ENCODE results near the gene PVALEF. TPM values are rescaled to one million over a fixed set of nuclear protein-coding genes. Genes with fewer than 3 reads are reported as not detected.

Gene PVALEF
- total RNA-seq, 1 experiment from 2014 or later = not detected

DNA sequence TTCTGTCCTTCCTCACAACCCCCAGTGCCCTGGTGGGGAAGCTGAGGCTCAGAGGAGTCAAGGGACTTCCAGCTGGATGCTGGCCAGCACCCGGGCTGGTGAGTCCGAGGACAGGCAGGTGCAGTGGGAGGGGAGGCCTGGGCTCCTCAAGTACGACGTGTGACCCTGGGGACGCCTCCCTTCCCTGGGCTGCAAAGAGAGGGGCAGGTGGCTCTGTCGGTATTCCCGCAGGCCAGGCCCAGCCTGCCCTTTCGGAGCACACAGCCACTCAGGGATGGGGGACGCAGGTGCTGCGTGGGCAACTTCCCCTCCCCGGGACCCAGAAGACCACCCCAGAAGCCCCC is 33.1 kb upstream of the PVALEF start:
- DNase-seq (ENCODE audit: low read depth, low spot score) (no peak), ATAC-seq (no peak)
- H3K27me3 ChIP-seq (ENCODE audit: control insufficient read depth, insufficient read depth, low read length) = no peaks in the 10 kb centered on the region
- intact Hi-C loops (cut with micrococcal nuclease; ENCODE audit: unreplicated experiment) = no loop called here
- BruUV-seq (replicated peaks) = no TSS peak
- in situ Hi-C loops (cut with HindIII; ENCODE audit: low pct_unique_long_range_greater_than_20kb, low sequenced_read_pairs) = no loop called here
- H3K4me1 ChIP-seq (ENCODE audit: control insufficient read depth, insufficient read depth, low read length) = peaks cover 2% of the 10 kb centered on the region; the same call in 1 of the 2 replicates
- TF ChIP-seq, protein P1, sequence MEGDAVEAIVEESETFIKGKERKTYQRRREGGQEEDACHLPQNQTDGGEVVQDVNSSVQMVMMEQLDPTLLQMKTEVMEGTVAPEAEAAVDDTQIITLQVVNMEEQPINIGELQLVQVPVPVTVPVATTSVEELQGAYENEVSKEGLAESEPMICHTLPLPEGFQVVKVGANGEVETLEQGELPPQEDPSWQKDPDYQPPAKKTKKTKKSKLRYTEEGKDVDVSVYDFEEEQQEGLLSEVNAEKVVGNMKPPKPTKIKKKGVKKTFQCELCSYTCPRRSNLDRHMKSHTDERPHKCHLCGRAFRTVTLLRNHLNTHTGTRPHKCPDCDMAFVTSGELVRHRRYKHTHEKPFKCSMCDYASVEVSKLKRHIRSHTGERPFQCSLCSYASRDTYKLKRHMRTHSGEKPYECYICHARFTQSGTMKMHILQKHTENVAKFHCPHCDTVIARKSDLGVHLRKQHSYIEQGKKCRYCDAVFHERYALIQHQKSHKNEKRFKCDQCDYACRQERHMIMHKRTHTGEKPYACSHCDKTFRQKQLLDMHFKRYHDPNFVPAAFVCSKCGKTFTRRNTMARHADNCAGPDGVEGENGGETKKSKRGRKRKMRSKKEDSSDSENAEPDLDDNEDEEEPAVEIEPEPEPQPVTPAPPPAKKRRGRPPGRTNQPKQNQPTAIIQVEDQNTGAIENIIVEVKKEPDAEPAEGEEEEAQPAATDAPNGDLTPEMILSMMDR (IDR thresholded peaks at IDR 0.05) = no peak
- TF ChIP-seq TCF7L2 (IDR thresholded peaks at IDR 0.05; ENCODE audit: low read depth, low read length) = no peak
- no peak for TF ChIP-seq SIN3A (IDR thresholded peaks at IDR 0.05; ENCODE audit: borderline replicate concordance, insufficient read depth, low read depth, low read length)
- TF ChIP-seq POLR2AphosphoS5 (IDR thresholded peaks at IDR 0.05; ENCODE audit: low read depth, low read length) = no peak
- TF ChIP-seq, protein P2, sequence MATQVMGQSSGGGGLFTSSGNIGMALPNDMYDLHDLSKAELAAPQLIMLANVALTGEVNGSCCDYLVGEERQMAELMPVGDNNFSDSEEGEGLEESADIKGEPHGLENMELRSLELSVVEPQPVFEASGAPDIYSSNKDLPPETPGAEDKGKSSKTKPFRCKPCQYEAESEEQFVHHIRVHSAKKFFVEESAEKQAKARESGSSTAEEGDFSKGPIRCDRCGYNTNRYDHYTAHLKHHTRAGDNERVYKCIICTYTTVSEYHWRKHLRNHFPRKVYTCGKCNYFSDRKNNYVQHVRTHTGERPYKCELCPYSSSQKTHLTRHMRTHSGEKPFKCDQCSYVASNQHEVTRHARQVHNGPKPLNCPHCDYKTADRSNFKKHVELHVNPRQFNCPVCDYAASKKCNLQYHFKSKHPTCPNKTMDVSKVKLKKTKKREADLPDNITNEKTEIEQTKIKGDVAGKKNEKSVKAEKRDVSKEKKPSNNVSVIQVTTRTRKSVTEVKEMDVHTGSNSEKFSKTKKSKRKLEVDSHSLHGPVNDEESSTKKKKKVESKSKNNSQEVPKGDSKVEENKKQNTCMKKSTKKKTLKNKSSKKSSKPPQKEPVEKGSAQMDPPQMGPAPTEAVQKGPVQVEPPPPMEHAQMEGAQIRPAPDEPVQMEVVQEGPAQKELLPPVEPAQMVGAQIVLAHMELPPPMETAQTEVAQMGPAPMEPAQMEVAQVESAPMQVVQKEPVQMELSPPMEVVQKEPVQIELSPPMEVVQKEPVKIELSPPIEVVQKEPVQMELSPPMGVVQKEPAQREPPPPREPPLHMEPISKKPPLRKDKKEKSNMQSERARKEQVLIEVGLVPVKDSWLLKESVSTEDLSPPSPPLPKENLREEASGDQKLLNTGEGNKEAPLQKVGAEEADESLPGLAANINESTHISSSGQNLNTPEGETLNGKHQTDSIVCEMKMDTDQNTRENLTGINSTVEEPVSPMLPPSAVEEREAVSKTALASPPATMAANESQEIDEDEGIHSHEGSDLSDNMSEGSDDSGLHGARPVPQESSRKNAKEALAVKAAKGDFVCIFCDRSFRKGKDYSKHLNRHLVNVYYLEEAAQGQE (IDR thresholded peaks at IDR 0.05; ENCODE audit: insufficient read depth in 1 of 2, low read depth in 2 of 2, low read length in 1 of 2) = no peak
- no peak overlapping the region for H3K4me3 ChIP-seq (ENCODE audit: low read depth in 2 of 2, low read length in 2 of 2)
- H3K36me3 ChIP-seq (ENCODE audit: control insufficient read depth, insufficient read depth, low read length) = no peaks in the 10 kb centered on the region
- no peak overlapping the region for H3K27ac ChIP-seq (ENCODE audit: low read length)
- POLR2A ChIA-PET = no interaction called here
- CTCF ChIA-PET = no interaction called here
- no peaks in the 10 kb centered on the region for H3K9me3 ChIP-seq (ENCODE audit: control insufficient read depth, insufficient read depth, low read depth, low read length)

DNA sequence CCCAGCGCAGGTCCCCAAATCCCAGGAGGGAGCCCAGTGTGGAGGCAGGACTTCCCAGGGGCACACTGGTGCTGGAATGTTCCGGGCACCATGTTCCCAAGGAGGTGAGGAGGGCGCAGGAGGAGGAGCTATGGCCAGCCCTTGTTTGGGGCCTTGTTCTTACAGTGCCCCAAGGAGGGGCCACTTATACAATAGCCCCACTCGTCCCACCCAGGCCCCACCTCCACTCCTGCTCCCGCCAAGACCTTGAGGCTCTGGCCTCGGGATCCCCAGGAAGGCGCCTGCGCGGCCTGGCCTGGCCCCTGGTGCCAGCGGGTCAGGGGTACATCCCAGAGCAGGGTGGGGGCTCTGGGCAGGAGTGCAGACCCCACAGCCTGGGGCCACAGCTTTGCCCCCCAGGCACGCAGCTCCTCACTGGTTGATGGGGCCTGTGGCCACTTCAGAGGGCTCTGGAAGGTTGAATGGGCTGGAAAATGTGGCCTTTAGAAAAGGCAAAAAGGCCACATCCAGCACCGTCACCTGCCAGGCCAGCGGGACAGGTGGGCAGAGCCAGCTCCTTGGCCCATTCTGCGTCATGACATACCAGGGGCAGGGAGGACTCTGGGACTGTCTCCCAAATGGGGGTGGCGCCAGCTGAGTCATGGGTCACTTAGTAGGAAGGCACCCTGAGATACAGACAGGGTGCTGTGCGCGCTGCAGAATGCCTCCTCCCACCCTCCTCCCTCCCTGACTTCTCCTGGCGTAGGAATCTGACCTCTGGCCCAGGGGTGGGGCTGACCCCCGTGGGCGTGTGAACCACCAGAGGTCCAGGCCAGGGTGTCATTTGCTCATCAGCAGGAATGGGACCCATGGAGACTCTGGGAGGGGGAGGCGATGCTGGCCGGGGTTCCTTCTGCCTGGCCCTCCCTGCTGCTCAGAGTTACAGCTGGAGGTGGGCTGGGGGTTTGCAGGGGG is 32.3 kb upstream of the PVALEF start:
- no peak for TF ChIP-seq POLR2AphosphoS5 (IDR thresholded peaks at IDR 0.05; ENCODE audit: low read depth, low read length)
- TF ChIP-seq SIN3A (IDR thresholded peaks at IDR 0.05; ENCODE audit: borderline replicate concordance, insufficient read depth, low read depth, low read length) = no peak
- no peak for TF ChIP-seq TCF7L2 (IDR thresholded peaks at IDR 0.05; ENCODE audit: low read depth, low read length)
- TF ChIP-seq, protein P1 (IDR thresholded peaks at IDR 0.05) = no peak
- TF ChIP-seq, protein P2 (IDR thresholded peaks at IDR 0.05; ENCODE audit: insufficient read depth in 1 of 2, low read depth in 2 of 2, low read length in 1 of 2) = no peak
- no peaks in the 10 kb centered on the region; the same call in 1 of the 2 replicates for H3K4me1 ChIP-seq (ENCODE audit: control insufficient read depth, insufficient read depth, low read length)
- no peak overlapping the region for H3K27ac ChIP-seq (ENCODE audit: low read length)
- ChIA-PET CTCF (no interaction called here), POLR2A (no interaction called here)
- no TSS peak for BruUV-seq (replicated peaks)
- ATAC-seq (no peak), DNase-seq (ENCODE audit: low read depth, low spot score) (no peak)
- no peaks in the 10 kb centered on the region for H3K36me3 ChIP-seq (ENCODE audit: control insufficient read depth, insufficient read depth, low read length)
- H3K4me3 ChIP-seq (ENCODE audit: low read depth in 2 of 2, low read length in 2 of 2) = no peak overlapping the region
- H3K9me3 ChIP-seq (ENCODE audit: control insufficient read depth, insufficient read depth, low read depth, low read length) = no peaks in the 10 kb centered on the region
- no peaks in the 10 kb centered on the region for H3K27me3 ChIP-seq (ENCODE audit: control insufficient read depth, insufficient read depth, low read length)
- intact Hi-C loops (cut with micrococcal nuclease; ENCODE audit: unreplicated experiment) (no loop called here), in situ Hi-C loops (cut with HindIII; ENCODE audit: low pct_unique_long_range_greater_than_20kb, low sequenced_read_pairs) (no loop called here)

All from Panc1 (cell line).